Measurements from ENCODE around the gene KCNN4. TPM values are rescaled to one million over a fixed set of nuclear protein-coding genes. Genes with fewer than 3 reads are reported as not detected.

Gene KCNN4
- total RNA-seq, 1 donor from 2014 or later, result 0.44 TPM

GRCh38 chr19:43754503-43755255, 26.1 kb downstream of the KCNN4 start, which contains the start of gene SMG9:
SMG9 (minus strand) TSS chr19:43754962; CDS start chr19:43750741, 4,221 bp downstream.
- Mint-ChIP-seq H3K9me3 (ENCODE audit: unreplicated experiment) (peaks cover 11% of the 10 kb centered on the region), H3K27ac (ENCODE audit: unreplicated experiment) (peak within 1 kb of the TSS; percentile 82), H3K4me1 (ENCODE audit: low read depth, unreplicated experiment) (peaks cover 4% of the 10 kb centered on the region), H3K27me3 (ENCODE audit: unreplicated experiment) (peaks cover 11% of the 10 kb centered on the region), H3K4me3 (ENCODE audit: unreplicated experiment) (peak within 1 kb of the TSS; percentile 95), H3K36me3 (ENCODE audit: unreplicated experiment) (no peaks in the 10 kb centered on the region)
- no peak for TF ChIP-seq CTCF (IDR thresholded peaks at IDR 0.05; ENCODE audit: partially characterized antibody, unreplicated experiment)
- DNase-seq, result peak; percentile 99

GRCh38 chr19:43754253-43754502, 26.6 kb downstream of the KCNN4 start:
- peaks cover 4% of the 10 kb centered on the region for H3K4me1 Mint-ChIP-seq (ENCODE audit: low read depth, unreplicated experiment)
- peak overlapping the region; percentile 75 for H3K27ac Mint-ChIP-seq (ENCODE audit: unreplicated experiment)
- no peak for DNase-seq
- no peaks in the 10 kb centered on the region for H3K36me3 Mint-ChIP-seq (ENCODE audit: unreplicated experiment)
- peaks cover 11% of the 10 kb centered on the region for H3K9me3 Mint-ChIP-seq (ENCODE audit: unreplicated experiment)
- H3K27me3 Mint-ChIP-seq (ENCODE audit: unreplicated experiment), result peaks cover 11% of the 10 kb centered on the region
- TF ChIP-seq CTCF (IDR thresholded peaks at IDR 0.05; ENCODE audit: partially characterized antibody, unreplicated experiment), result no peak
- peak overlapping the region; percentile 95 for H3K4me3 Mint-ChIP-seq (ENCODE audit: unreplicated experiment)

GRCh38 chr19:43752287-43752875, 28.4 kb downstream of the KCNN4 start:
- H3K36me3 Mint-ChIP-seq (ENCODE audit: unreplicated experiment), result peaks cover 4% of the 10 kb centered on the region
- H3K27me3 Mint-ChIP-seq (ENCODE audit: unreplicated experiment), result peaks cover 13% of the 10 kb centered on the region
- H3K27ac Mint-ChIP-seq (ENCODE audit: unreplicated experiment), result no peak overlapping the region
- DNase-seq, result no peak
- TF ChIP-seq CTCF (IDR thresholded peaks at IDR 0.05; ENCODE audit: partially characterized antibody, unreplicated experiment), result no peak
- H3K9me3 Mint-ChIP-seq (ENCODE audit: unreplicated experiment), result peaks cover 7% of the 10 kb centered on the region
- H3K4me1 Mint-ChIP-seq (ENCODE audit: low read depth, unreplicated experiment), result peaks cover 2% of the 10 kb centered on the region
- no peak overlapping the region for H3K4me3 Mint-ChIP-seq (ENCODE audit: unreplicated experiment)

- DNase-seq, result no peak
- peaks cover 15% of the 10 kb centered on the region for H3K27me3 Mint-ChIP-seq (ENCODE audit: unreplicated experiment)
- H3K36me3 Mint-ChIP-seq (ENCODE audit: unreplicated experiment), result peaks cover 4% of the 10 kb centered on the region
- H3K4me1 Mint-ChIP-seq (ENCODE audit: low read depth, unreplicated experiment), result peaks cover 2% of the 10 kb centered on the region
- no peak for TF ChIP-seq CTCF (IDR thresholded peaks at IDR 0.05; ENCODE audit: partially characterized antibody, unreplicated experiment)
- peaks cover 7% of the 10 kb centered on the region for H3K9me3 Mint-ChIP-seq (ENCODE audit: unreplicated experiment)
- no peak overlapping the region for H3K27ac Mint-ChIP-seq (ENCODE audit: unreplicated experiment)
- H3K4me3 Mint-ChIP-seq (ENCODE audit: unreplicated experiment), result no peak overlapping the region
These were observed 29.1 kb downstream of the KCNN4 start for GRCh38 chr19:43751466-43752220.
